K562 (cell line): ENCODE measurements around the gene CEP57. TPM values are rescaled to one million over a fixed set of nuclear protein-coding genes. Genes with fewer than 3 reads are reported as not detected.

ENCODE experiments used
- ATAC-seq: fragments of 200-7000 bp; cut with Tn5 transposase; 3 replicates; pipeline ENCODE4 v1.9.1; 2020; ENCODE audit warnings: moderate library complexity
- BruUV-seq: library from RNA; stranded (reverse); fragments of 400-500 nt; replicated peaks from 2 replicates; lab custom pipeline; 2021; lab: Mats Ljungman, UMichigan
- CTCF ChIA-PET: fragments of 300-600 bp; formaldehyde crosslinking; extraction: SDS; loops from one replicate; lab custom pipeline; 2021; ENCODE audit warnings: low intra/inter-chr PET ratio; lab: Yijun Ruan, JAX
- POLR2A ChIA-PET: fragments of 300-600, 350-650 bp; sonication (Branson Sonifier 250); formaldehyde crosslinking; extraction: SDS; loops from one replicate; lab custom pipeline; 2021; ENCODE audit warnings: antibody characterized with exemption, inconsistent platforms; lab: Yijun Ruan, JAX
- DNase-seq, 4 experiments: peaks; one replicate each; pipeline versions ENCODE4 v3.0.0 to v3.0.0-alpha.2; 2011 to 2018; ENCODE audit warnings: low spot score in 3 of 4, mixed read lengths in 3 of 4; ENCODE audit errors: extremely low read depth in 1 of 4
- FAIRE-seq: peaks from 2 replicates; lab custom pipeline; 2011; peaks lifted over from hg19 to GRCh38; lab: Jason Lieb, UNC
- H2AFZ ChIP-seq: 2 replicates; pipeline ENCODE4 v1.6.0; 2011; ENCODE audit warnings: low read depth, low read length, control low read depth, inconsistent platforms
- H3K27ac ChIP-seq: fragments of 200-600 bp; 3 replicates; pipeline ENCODE4 v1.8.0; 2011; ENCODE audit warnings: low read depth, mild to moderate bottlenecking, control low read depth, inconsistent platforms, low read length, moderate library complexity, mixed read lengths; ENCODE audit errors: extremely low read depth
- H3K27me3 ChIP-seq, 2 experiments: fragments of 300-600 bp in 1 of 2; 2 replicates in 1 of 2; 3 replicates in 1 of 2; pipeline versions ENCODE4 v1.6.0 to v1.8.0; 2011; ENCODE audit warnings: inconsistent platforms in 2 of 2, low read length in 2 of 2, mild to moderate bottlenecking in 1 of 2, mixed read lengths in 1 of 2, moderate library complexity in 1 of 2; ENCODE audit not compliant: control insufficient read depth in 2 of 2, insufficient read depth in 2 of 2
- H3K36me3 ChIP-seq: fragments of 300-600 bp; 3 replicates; pipeline ENCODE4 v1.8.0; 2011; ENCODE audit warnings: mild to moderate bottlenecking, low read length, inconsistent platforms; ENCODE audit not compliant: control insufficient read depth, insufficient read depth
- H3K4me1 ChIP-seq, 2 experiments: fragments of 200-600 bp in 1 of 2; replicated peaks in 1 of 2; 2 replicates in 1 of 2; 3 replicates in 1 of 2; pipeline versions ENCODE4 v1.5.1 to v1.8.0; 2011; ENCODE audit warnings: inconsistent platforms in 2 of 2, low read length in 2 of 2, mild to moderate bottlenecking in 1 of 2, mixed read lengths in 1 of 2, moderate library complexity in 1 of 2; ENCODE audit not compliant: control insufficient read depth in 2 of 2, insufficient read depth in 2 of 2
- H3K4me2 ChIP-seq: 2 replicates; pipeline ENCODE4 v1.6.1; 2011; ENCODE audit warnings: low read length, control low read depth, inconsistent platforms, mixed read lengths; ENCODE audit not compliant: insufficient read depth
- H3K4me3 ChIP-seq: fragments of 200-600 bp; sonication (generic), shearing (Covaris generic); 2 replicates; pipeline ENCODE4 v1.5.1; 2016; ENCODE audit warnings: control low read depth, inconsistent platforms
- H3K79me2 ChIP-seq: fragments of 200-600 bp; 3 replicates; pipeline ENCODE4 v1.8.0; 2011; ENCODE audit warnings: low read length, inconsistent platforms; ENCODE audit not compliant: control insufficient read depth, insufficient read depth
- H3K9ac ChIP-seq, 2 experiments: 2 replicates each; pipeline versions ENCODE4 v1.6.0 to v1.6.1; 2011; ENCODE audit warnings: low read depth in 2 of 2, low read length in 2 of 2, control low read depth in 1 of 2, inconsistent platforms in 1 of 2, mild to moderate bottlenecking in 1 of 2, mixed read lengths in 1 of 2; ENCODE audit not compliant: insufficient read depth in 1 of 2
- H3K9me1 ChIP-seq: one replicate; pipeline ENCODE4 v1.6.0; 2011; ENCODE audit warnings: inconsistent platforms, mild to moderate bottlenecking, low read length, moderate library complexity; ENCODE audit not compliant: control insufficient read depth, insufficient read depth
- H3K9me3 ChIP-seq: replicated peaks from 2 replicates; pipeline ENCODE4 v1.5.1; 2011; ENCODE audit warnings: low read depth, low read length, inconsistent platforms; ENCODE audit not compliant: control insufficient read depth, insufficient read depth
- H4K20me1 ChIP-seq: replicated peaks from 2 replicates; pipeline ENCODE4 v1.6.1; 2011; ENCODE audit warnings: low read length, inconsistent platforms, mixed read lengths; ENCODE audit not compliant: control insufficient read depth, insufficient read depth
- CEBPG ChIP-seq, 3 experiments: fragments of 200-800 bp in 1 of 3; sonication (Bioruptor generic) in 1 of 3; sonication (generic) in 1 of 3; formaldehyde crosslinking in 1 of 3; IDR thresholded peaks in 2 of 3; conservative IDR thresholded peaks in 1 of 3; 2 replicates each; pipeline versions ENCODE4 v1.6.1 to v1.8.0; 2016 to 2022; ENCODE audit warnings: missing compliant biosample characterization in 2 of 3, missing genetic modification characterization in 2 of 3, mild to moderate bottlenecking in 1 of 3, missing genetic modification reagents in 1 of 3
- LARP7 ChIP-seq: fragments of 450-650 bp; IDR thresholded peaks from 2 replicates; pipeline ENCODE4 v1.6.1; 2016
- RBM22 ChIP-seq: fragments of 200-400 bp; formaldehyde crosslinking; IDR thresholded peaks from 2 replicates; pipeline ENCODE4 v1.6.1; 2018; ENCODE audit warnings: low read length, low read depth; ENCODE audit not compliant: poor library complexity, severe bottlenecking
- SPI1 ChIP-seq: IDR thresholded peaks from 2 replicates; pipeline ENCODE4 v1.6.1; 2011; ENCODE audit warnings: low read depth, low read length, control low read depth, borderline replicate concordance
- WGBS: fragments of 100-300 bp; shearing (Covaris generic); methylation state at CpG from one replicate; pipeline ENCODE4 v1.1.6; 2016; ENCODE audit warnings: low coverage, mixed read lengths; ENCODE audit not compliant: insufficient coverage; ENCODE audit errors: missing lambda C conversion rate; 5-methylcytosine and 5-hydroxymethylcytosine counted together
- in situ Hi-C: fragments of 300-500 bp; cut with MboI; formaldehyde crosslinking; loops from 4 replicates; pipeline ENCODE4 v1.15.0; 2018; ENCODE audit warnings: inconsistent platforms, mixed read lengths
- intact Hi-C: fragments of 100-400 bp; cut with micrococcal nuclease; formaldehyde crosslinking; loops from 2 replicates; pipeline ENCODE4 v1.14.2; 2022
- polyA plus RNA-seq, 8 experiments: library from polyadenylated mRNA; depleted of rRNA in 4 of 8; stranded (reverse) in 5 of 8; unstranded in 3 of 8; fragments of >200 nt; fragmentation: Nextera tagmentation in 2 of 8; fragmentation: Illumina TruSeq in 1 of 8; extraction: Ambion mirVana in 2 of 8; extraction: Trizol in 1 of 8; gene quantifications; 2 replicates each; pipeline versions ENCODE4 v1.2.1 to v1.2.3, GENCODE V29; 2011 to 2014; ENCODE audit warnings: inconsistent platforms in 1 of 8, missing spikeins in 1 of 8
- total RNA-seq, 7 experiments: library from RNA; depleted of rRNA in 6 of 7; stranded (reverse); fragments of >200 nt in 6 of 7; fragmentation: Illumina TruSeq in 2 of 7; extraction: Trizol in 2 of 7; gene quantifications; 2 replicates each; pipeline versions ENCODE4 v1.2.1 to v1.2.3, GENCODE V29; 2011 to 2021; ENCODE audit warnings: low replicate concordance in 1 of 7

The CEP57 gene
- total and polyA plus RNA-seq, 9 of the 15 experiments (the other 6 are each of a cell fraction or from before 2014, with no cell fraction given): 25.1 to 88.1 (median 65.2) TPM

DNA sequence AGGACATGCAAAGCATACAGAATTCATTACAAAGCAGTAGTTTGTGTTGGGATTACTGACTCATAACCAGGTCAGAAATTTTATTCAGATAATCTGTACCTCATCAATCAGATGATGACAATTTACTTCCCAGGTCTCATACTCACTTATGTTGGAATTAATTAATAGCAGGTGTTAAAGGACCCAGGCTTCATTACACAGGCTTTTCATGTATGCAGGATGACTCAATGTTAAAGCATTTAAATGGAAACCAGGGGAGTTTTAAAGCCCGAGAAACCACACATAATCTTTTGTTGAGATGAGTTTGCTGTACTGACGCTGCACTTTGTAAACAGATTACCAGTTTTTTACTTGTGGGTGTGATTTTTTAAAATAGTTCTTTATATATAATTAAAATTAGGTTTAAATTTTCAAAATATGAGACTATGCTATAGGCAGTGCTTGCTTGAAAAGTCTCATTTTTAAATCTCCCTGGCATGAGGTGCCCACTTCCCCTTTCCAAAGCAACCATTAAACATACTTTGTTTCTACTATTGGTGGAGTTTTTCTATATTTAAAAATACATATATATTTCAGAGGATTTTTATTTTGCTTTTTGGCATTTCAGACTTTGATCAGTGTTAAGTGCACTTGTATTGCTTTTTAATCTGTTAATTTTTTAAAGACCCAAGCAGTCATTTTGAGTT is 41.0 kb downstream of the CEP57 start:
- ChIA-PET POLR2A (no interaction called here), CTCF (no interaction called here)
- 76% methylated on average over 2 of the region's 2 CpGs for WGBS
- intact Hi-C loops (no loop called here), in situ Hi-C loops (no loop called here)
- Histone ChIP-seq H3K9me3 (no peaks in the 10 kb centered on the region), H3K36me3 (peaks cover 84% of the 10 kb centered on the region), H3K4me2 (no peak overlapping the region), H3K27ac (no peak overlapping the region), H3K27me3 (no peaks in the 10 kb centered on the region), H3K79me2 (no peaks in the 10 kb centered on the region), H2AFZ (no peak overlapping the region), H3K4me1 (no peaks in the 10 kb centered on the region), H3K4me3 (no peak overlapping the region), H3K9me1 (no peaks in the 10 kb centered on the region), H3K9ac (no peak overlapping the region), H4K20me1 (no peaks in the 10 kb centered on the region)
- FAIRE-seq: no peak
- no TSS peak for BruUV-seq
- no peak for DNase-seq
- no peak for ATAC-seq
- TF ChIP-seq SPI1 (peak; percentile 47), RBM22 (no peak)

DNA sequence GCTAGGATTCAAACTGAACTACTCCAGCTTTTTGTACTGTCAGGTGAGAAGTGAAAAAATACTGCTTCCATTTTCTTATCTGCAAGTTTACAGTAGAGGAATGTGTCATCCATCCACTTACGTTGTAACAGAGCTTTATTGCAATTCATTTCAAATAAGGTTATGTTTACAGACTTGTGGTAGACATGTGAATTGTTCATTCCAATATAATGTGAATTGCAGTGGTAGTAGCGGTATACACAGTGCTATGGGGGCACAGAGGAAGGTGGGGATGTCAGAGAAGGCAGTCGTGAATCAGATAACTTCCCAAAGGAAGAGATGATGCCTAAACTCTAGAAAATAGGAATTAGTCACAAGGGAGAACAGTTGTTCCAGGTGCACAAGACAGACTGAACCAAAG is 42.5 kb downstream of the CEP57 start:
- H4K20me1 ChIP-seq: no peaks in the 10 kb centered on the region
- H3K9me1 ChIP-seq: no peaks in the 10 kb centered on the region
- H3K27ac ChIP-seq: no peak overlapping the region
- no peaks in the 10 kb centered on the region for H3K9me3 ChIP-seq
- intact Hi-C loops: no loop called here
- FAIRE-seq (no peak), DNase-seq (no peak), ATAC-seq (no peak)
- no peaks in the 10 kb centered on the region for H3K27me3 ChIP-seq
- no peaks in the 10 kb centered on the region for H3K79me2 ChIP-seq
- in situ Hi-C loops: no loop called here
- no peak overlapping the region for H3K9ac ChIP-seq
- no peak for TF ChIP-seq LARP7
- TF ChIP-seq CEBPG (CRISPR knock-in tag; IDR thresholded peaks at IDR 0.05): no peak
- TF ChIP-seq CEBPG (tag; conservative IDR thresholded peaks at IDR 0.05 in 1 of 2, IDR thresholded peaks at IDR 0.05 in 1 of 2): peak in 1 of 2 experiments; percentile 62; a peak in 1 of 4 replicates
- no peak overlapping the region for H2AFZ ChIP-seq
- no peak overlapping the region for H3K4me2 ChIP-seq
- peaks cover 89% of the 10 kb centered on the region for H3K36me3 ChIP-seq
- no peaks in the 10 kb centered on the region for H3K4me1 ChIP-seq
- no peak overlapping the region for H3K4me3 ChIP-seq
- 79% methylated on average over 3 of the region's 3 CpGs for WGBS
- CTCF ChIA-PET: no interaction called here
- BruUV-seq: no TSS peak
- POLR2A ChIA-PET: interaction anchor here (0.5 to 0.6 kb wide), 2 partner anchors 13 to 26 kb away, joined by 3 read pairs; no protein-coding TSS in a partner anchor
